Right lobe of liver (tissue), 4 donors: Measurements from ENCODE around the gene PIP5K1B.

Experiments used
- CTCF ChIP-seq, 4 donors: fragments of 200-600 bp in 3 of 4; fragments of 450-650 bp in 1 of 4; IDR thresholded peaks; one replicate each; pipeline versions ENCODE4 v1.5.1 to v1.8.0; 2016 to 2022; ENCODE audit warnings: antibody characterized with exemption in 4 of 4, mild to moderate bottlenecking in 2 of 4
- POLR2A ChIP-seq: fragments of 450-650 bp; IDR thresholded peaks from one replicate; pipeline ENCODE4 v1.6.1; 2017; ENCODE audit warnings: antibody characterized with exemption, mild to moderate bottlenecking
- donor health status: DM: no; HTN: no; CAD: no.
- donor health status: DM: no; HTN: no; CAD: no.
- donor health status: DM: no; HTN: yes; CAD: no.

- no peak for TF ChIP-seq POLR2A
- no peak for TF ChIP-seq CTCF (IDR thresholded peaks at IDR 0.05)
Observed at GRCh38 chr9:68720656-68721313, 15.7 kb downstream of the PIP5K1B start.
